ENCODE measurements around the gene DCAF4.

GRCh38 chr14:72996916-72997315 lies 70.7 kb downstream of the DCAF4 start:
- TF ChIP-seq POLR2AphosphoS5 (IDR thresholded peaks at IDR 0.05) (no peak), CTCF (IDR thresholded peaks at IDR 0.05) (no peak)
